Measurements from ENCODE around the gene S100P.

DNA sequence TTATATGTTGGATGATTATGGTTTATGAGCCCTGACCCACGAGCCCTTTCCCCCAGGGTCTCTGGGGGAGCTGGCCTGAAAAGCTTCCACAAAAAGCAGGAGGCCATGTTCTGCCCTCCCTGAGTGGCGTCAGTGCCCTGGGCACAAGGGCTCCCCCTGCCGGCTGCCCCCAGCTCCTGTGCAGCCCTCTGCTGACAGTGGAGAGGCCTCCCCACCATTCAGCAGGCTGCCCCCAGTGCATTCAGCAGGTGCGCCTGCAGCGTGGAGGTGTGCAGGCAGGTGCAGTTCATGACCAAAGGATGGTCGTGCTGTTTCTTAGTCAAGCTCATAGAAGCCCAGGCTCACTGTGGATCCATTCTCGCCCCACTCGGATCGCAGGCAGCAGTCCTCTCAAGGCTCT is 12.5 kb upstream of the S100P start:
- no peak for TF ChIP-seq POLR2A (IDR thresholded peaks at IDR 0.05; ENCODE audit: low read length)
- TF ChIP-seq GATA1 (IDR thresholded peaks at IDR 0.05; ENCODE audit: low read depth, low read length), result no peak
